ENCODE measurements around the gene KCNC3.

KCNC3 gene

GRCh38 chr19:50272263-50272897 is 56.8 kb downstream of the KCNC3 start:
- no peak for DNase-seq

- DNase-seq, result no peak
Measured at GRCh38 chr19:50269653-50270052, 59.5 kb downstream of the KCNC3 start.

GRCh38 chr19:50268501-50268900 is 60.7 kb downstream of the KCNC3 start:
- DNase-seq, result no peak

- DNase-seq, result no peak
Measured at GRCh38 chr19:50268041-50268440, 61.1 kb downstream of the KCNC3 start.

- no peak for DNase-seq
Measured at GRCh38 chr19:50266896-50267295, 62.3 kb downstream of the KCNC3 start.

- no peak for DNase-seq
Measured at GRCh38 chr19:50266041-50266440, 63.1 kb downstream of the KCNC3 start.

- DNase-seq, result peak; percentile 4
Measured at GRCh38 chr19:50264483-50265186, 64.5 kb downstream of the KCNC3 start.

GRCh38 chr19:50263176-50263575 is 66.0 kb downstream of the KCNC3 start:
- no peak for DNase-seq
